Measurements from ENCODE around the gene PARP6.
A peak's percentile ranks its signal among the peaks of the same experiment; 100 is the strongest.

The PARP6 gene

DNA sequence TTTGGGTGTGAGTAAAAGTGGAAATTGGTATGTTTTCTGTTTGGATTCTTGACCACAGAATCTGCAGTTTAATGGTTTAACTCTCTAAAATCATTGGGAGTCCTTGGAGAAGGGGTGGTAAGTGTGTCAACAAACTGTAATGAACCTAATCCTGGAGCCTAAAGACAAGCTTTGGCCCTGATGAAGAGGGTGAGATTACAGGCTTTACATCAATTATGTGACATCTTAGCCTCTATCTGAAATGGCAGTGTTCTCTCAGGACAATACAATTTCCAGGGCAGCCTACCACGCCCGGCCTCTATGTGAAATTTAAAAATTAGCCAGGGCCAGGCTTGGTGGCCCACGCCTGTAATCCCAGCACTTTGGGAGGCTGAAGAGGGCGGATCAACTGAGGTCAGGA lies 37.1 kb downstream of the PARP6 start:
- DNase-seq = peak; percentile 45

GRCh38 chr15:72233769-72234168 lies 38.6 kb downstream of the PARP6 start:
- no peak overlapping the region for H3K27ac ChIP-seq
- TF ChIP-seq, protein P1, sequence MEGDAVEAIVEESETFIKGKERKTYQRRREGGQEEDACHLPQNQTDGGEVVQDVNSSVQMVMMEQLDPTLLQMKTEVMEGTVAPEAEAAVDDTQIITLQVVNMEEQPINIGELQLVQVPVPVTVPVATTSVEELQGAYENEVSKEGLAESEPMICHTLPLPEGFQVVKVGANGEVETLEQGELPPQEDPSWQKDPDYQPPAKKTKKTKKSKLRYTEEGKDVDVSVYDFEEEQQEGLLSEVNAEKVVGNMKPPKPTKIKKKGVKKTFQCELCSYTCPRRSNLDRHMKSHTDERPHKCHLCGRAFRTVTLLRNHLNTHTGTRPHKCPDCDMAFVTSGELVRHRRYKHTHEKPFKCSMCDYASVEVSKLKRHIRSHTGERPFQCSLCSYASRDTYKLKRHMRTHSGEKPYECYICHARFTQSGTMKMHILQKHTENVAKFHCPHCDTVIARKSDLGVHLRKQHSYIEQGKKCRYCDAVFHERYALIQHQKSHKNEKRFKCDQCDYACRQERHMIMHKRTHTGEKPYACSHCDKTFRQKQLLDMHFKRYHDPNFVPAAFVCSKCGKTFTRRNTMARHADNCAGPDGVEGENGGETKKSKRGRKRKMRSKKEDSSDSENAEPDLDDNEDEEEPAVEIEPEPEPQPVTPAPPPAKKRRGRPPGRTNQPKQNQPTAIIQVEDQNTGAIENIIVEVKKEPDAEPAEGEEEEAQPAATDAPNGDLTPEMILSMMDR (IDR thresholded peaks at IDR 0.05; ENCODE audit: low read depth, low read length) = no peak
- peaks cover 21% of the 10 kb centered on the region for H3K36me3 ChIP-seq
- no peak for DNase-seq
- no peak overlapping the region for H3K4me3 ChIP-seq (ENCODE audit: low read depth, low read length)
- H3K27me3 ChIP-seq (ENCODE audit: insufficient read depth, low read depth, severe bottlenecking) = no peaks in the 10 kb centered on the region
- H3K9me3 ChIP-seq (ENCODE audit: severe bottlenecking) = no peaks in the 10 kb centered on the region

More for the DNA sequence above, 37.1 kb downstream of the PARP6 start:
- Histone ChIP-seq H3K36me3 (peaks cover 21% of the 10 kb centered on the region), H3K27ac (peak overlapping the region; percentile 31), H3K27me3 (ENCODE audit: insufficient read depth, low read depth, severe bottlenecking) (no peaks in the 10 kb centered on the region), H3K4me3 (ENCODE audit: low read depth, low read length) (no peak overlapping the region), H3K9me3 (ENCODE audit: severe bottlenecking) (no peaks in the 10 kb centered on the region)
- TF ChIP-seq, protein P1 (IDR thresholded peaks at IDR 0.05; ENCODE audit: low read depth, low read length) = no peak

DNA sequence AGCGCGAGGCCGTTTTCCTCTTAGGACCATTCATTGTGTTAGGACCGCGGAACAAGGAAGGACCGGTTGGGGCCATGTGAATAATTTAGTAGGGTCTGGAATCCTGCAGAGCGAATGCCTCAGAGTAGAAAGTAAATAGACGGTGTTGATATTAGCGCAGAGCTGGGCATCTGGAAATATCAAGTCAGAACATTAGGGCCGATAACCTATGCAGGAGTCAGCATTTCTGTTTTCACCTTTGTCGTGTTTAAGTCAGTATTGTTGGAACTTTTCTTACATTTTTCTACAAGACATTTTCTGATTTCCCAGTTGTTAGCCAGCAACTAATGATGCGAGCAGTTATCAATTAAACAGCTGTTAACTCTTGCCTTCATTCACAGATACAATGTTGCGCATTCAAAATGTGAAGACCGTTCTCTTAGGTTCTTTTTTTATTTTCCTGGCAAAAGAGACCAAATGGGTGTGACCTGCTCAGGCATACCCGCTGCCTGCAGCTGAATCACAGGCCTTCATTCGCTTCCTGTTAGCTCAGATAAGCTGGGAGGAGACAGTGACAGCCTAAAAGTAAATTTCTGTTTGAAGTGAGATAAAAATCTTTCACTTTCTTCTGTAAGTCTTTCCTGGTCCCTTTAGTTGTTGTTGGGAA lies 40.4 kb downstream of the PARP6 start:
- Histone ChIP-seq H3K9me3 (ENCODE audit: severe bottlenecking) (no peaks in the 10 kb centered on the region), H3K36me3 (peaks cover 33% of the 10 kb centered on the region), H3K4me3 (ENCODE audit: low read depth, low read length) (peak overlapping the region; percentile 49), H3K27ac (peak overlapping the region; percentile 89), H3K27me3 (ENCODE audit: insufficient read depth, low read depth, severe bottlenecking) (no peaks in the 10 kb centered on the region)
- TF ChIP-seq, protein P1 (IDR thresholded peaks at IDR 0.05; ENCODE audit: low read depth, low read length) = no peak
- no peak for DNase-seq

- Histone ChIP-seq H3K9me3 (ENCODE audit: severe bottlenecking) (no peaks in the 10 kb centered on the region), H3K36me3 (peaks cover 40% of the 10 kb centered on the region), H3K4me3 (ENCODE audit: low read depth, low read length) (peak within 1 kb of the TSS; percentile 84), H3K27me3 (ENCODE audit: insufficient read depth, low read depth, severe bottlenecking) (no peaks in the 10 kb centered on the region), H3K27ac (peak within 1 kb of the TSS; percentile 97)
- TF ChIP-seq, protein P1 (IDR thresholded peaks at IDR 0.05; ENCODE audit: low read depth, low read length) = no peak
- peak; percentile 100 for DNase-seq
Observed at GRCh38 chr15:72231066-72231832, 41.1 kb downstream of the PARP6 start, which contains the start of gene PKM. Gene PKM, minus strand, starts transcription at chr15:72231190. Its CDS starts 12,093 bp downstream, at chr15:72219097.

DNA sequence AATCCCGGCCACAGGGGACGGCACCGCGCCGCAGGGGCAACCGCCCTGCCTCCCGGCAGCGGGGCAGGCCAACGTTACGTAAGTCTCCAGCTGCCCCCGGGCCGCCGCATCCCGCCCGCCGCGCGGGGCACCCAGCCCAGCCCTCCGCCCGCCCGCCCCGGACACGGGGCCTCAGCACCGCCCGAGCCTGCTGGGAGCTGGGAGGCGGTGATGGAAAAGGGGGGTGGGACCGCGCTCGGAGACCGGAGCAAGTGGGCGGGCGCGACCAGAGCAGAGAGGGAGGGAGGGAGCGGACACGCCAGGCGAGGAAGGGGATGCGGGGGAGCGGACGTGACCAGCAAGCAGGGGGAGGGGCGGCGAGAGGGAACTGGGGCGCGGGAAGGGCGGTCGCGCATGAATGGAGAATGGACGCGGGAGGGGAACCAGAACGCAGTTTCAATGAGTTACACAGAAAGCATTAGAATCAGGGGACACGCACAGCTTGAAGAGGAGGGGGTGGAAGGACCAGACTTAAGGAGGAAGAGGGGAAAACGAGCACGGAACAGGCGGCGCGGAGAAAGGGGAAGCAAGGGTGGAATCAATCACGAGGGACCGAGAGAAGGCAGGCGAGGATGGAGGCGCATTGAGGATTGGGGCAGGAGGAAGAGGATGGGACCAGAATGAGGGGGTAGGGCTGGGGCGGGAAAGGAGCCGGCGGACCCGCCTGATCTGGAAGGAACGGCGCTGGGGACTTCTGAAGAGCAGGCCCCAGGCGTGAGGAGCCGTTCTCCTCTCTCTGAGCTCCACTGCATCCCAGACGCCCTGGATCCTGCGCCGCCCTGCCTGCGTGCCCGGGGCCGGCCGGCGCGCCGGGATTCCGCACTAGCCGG lies 41.9 kb downstream of the PARP6 start:
- Histone ChIP-seq H3K9me3 (ENCODE audit: severe bottlenecking) (no peaks in the 10 kb centered on the region), H3K27ac (peak overlapping the region; percentile 97), H3K36me3 (peaks cover 48% of the 10 kb centered on the region), H3K4me3 (ENCODE audit: low read depth, low read length) (peak overlapping the region; percentile 84), H3K27me3 (ENCODE audit: insufficient read depth, low read depth, severe bottlenecking) (no peaks in the 10 kb centered on the region)
- TF ChIP-seq, protein P1 (IDR thresholded peaks at IDR 0.05; ENCODE audit: low read depth, low read length) = no peak
- peak; percentile 86 for DNase-seq
